ENCODE measurements around the gene NFIL3. TPM values are rescaled to one million over a fixed set of nuclear protein-coding genes. Genes with fewer than 3 reads are reported as not detected.
"Not testable (repeated sequence)": the region's sequence is repeated elsewhere in the genome, so short reads cannot be mapped to it uniquely, and the experiment has no call there.

NFIL3 gene, protein sequence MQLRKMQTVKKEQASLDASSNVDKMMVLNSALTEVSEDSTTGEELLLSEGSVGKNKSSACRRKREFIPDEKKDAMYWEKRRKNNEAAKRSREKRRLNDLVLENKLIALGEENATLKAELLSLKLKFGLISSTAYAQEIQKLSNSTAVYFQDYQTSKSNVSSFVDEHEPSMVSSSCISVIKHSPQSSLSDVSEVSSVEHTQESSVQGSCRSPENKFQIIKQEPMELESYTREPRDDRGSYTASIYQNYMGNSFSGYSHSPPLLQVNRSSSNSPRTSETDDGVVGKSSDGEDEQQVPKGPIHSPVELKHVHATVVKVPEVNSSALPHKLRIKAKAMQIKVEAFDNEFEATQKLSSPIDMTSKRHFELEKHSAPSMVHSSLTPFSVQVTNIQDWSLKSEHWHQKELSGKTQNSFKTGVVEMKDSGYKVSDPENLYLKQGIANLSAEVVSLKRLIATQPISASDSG
- total RNA-seq (2014; rRNA removed; shearing (Covaris generic)): 11.9 and 12.0 TPM in 2 replicates

GRCh38 chr9:91423785-91424402, at the start of gene NFIL3:
NFIL3 (minus strand) TSS chr9:91423832; CDS start chr9:91410734, 13,098 bp downstream.
- DNase-seq (ENCODE audit: low read depth): peak; percentile 79

GRCh38 chr9:91471524-91471923, 47.9 kb upstream of the NFIL3 start:
- DNase-seq (ENCODE audit: low read depth): not testable (repeated sequence)

DNA sequence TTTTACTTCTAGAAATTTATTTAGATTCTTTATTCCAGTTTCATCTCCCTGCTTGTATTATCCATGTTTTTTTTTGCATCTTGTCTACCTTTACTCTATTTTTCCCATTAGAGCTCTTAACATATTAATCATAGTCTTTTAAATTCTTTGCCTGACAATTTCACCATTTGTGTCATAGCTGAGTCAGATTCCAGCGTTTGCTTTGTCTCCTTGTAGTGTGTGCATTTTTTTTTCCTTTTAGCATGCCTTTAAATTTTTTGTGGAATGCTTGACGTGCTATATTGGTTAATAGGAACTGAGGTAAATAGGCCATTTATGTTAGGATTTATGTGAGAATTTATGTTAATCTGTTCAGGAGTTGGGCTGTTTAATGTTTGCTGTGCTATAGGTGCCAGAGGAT, 41.8 kb upstream of the NFIL3 start:
- no peak for DNase-seq (ENCODE audit: low read depth)

- no peak for DNase-seq (ENCODE audit: low read depth)
Measured at GRCh38 chr9:91458906-91459305, 35.3 kb upstream of the NFIL3 start.

GRCh38 chr9:91452844-91453243, 29.2 kb upstream of the NFIL3 start:
- DNase-seq (ENCODE audit: low read depth): no peak

- DNase-seq (ENCODE audit: low read depth): peak; percentile 37
Measured at GRCh38 chr9:91451431-91452270, 28.0 kb upstream of the NFIL3 start.

DNA sequence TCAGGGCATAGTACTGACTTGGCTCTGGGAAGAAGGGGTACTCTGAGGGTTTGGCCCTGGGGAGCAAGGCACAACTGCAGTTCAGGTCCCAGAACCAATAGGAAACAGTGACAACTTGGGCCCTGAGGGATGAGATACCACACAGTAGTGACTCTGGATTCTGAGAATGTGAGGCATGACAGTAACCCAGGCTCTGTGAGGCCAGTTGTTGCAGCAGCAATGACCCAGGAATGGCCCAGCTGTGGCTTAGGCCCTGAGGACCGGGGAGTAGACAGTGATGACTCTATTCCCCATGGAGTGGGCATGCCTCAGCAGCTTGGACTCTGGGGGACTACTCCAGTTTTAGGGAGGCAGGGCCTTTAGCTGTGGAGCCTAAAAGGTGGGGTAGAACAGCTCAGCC, 21.5 kb upstream of the NFIL3 start:
- no peak for DNase-seq (ENCODE audit: low read depth)

DNA sequence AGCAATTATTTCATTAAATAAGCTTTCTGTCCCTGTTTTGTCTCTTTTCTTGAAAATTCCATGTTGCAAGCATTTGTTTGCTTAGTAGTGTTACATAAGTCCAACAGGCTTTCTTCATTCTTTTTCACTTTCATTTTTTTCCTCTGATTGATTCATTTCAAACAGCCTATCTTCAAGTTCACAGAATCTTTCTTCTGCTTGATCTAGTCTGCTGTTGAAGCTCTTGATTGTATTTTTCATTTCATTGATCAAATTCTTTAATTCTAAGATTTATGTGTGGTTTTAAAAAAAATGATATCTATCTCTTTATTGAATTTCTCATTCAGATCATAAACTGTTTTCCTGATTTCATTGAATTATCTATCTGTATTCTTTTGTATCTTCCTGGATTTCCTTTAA, 20.4 kb upstream of the NFIL3 start:
- DNase-seq (ENCODE audit: low read depth): no peak

DNA sequence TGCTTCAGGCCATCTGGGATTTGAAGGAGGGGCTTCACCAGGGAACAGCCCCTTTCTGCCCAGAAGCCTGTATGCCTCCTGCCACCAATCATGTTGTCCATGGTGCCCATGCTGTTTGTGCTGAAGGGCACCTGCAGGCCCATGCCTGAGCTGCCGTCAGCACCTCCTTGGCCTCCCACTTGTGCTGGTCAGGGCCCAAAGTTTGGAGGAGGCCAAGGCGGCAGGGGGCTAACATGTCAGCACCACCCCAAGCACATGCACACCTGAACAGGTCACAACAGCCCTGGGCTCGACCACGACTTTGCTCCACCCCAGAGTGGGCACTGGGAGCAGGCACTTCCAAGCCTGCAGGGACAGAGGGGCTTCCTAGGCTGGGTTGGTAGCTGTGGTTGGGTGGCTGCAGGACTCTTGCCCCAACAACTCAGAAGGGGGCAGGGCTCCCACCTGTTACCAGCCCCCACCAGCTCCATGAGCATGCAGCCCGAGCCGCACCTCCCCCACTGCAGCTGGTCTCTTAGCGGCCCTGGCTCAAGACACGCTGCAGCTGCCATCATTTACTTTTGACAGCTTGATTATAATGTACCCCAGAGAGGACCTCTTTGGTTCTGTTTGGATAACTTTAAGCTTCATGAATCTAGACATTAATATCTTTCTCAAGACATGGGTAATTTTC, 19.8 kb upstream of the NFIL3 start:
- DNase-seq (ENCODE audit: low read depth): no peak

DNA sequence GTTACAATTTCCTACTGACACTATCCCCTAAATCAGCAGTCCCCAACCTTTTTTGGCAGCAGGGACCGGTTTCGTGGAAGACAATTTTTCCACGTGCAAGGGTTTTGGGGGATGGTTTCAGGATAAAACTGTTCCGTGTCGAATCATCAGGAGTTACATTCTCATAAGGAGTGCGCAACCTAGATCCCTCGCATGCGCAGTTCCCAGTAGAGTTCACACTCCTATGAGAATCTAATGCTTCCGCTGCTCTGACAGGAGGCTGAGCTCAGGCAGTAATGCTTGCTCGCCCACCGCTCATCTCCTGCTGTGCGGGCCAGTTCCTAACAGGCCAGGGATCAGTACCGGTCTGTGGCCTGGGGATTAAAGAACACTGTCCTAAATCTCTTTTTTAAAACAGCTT, 13.2 kb upstream of the NFIL3 start:
- DNase-seq (ENCODE audit: low read depth): no peak

DNA sequence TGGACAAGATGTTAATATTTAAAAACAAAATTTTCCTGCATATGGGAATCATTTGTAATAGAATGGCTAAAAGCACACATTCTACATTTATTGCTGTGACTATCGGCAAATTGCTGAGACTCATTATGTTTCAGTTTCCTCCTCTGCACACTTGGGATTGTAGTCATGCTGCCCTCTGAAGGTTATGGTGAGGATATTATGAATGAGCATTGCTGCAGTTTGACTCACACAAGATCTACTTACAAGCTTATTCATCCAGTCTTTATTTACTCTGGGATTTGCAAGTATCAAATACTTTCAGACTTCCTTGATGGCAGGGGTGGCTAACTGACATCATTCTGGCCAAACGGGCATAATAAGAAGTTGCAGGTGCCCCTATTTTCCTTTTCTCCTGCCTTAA, 9.5 kb upstream of the NFIL3 start:
- peak; percentile 79 for DNase-seq (ENCODE audit: low read depth)

GRCh38 chr9:91431485-91431884, 7.9 kb upstream of the NFIL3 start:
- DNase-seq (ENCODE audit: low read depth): no peak

DNA sequence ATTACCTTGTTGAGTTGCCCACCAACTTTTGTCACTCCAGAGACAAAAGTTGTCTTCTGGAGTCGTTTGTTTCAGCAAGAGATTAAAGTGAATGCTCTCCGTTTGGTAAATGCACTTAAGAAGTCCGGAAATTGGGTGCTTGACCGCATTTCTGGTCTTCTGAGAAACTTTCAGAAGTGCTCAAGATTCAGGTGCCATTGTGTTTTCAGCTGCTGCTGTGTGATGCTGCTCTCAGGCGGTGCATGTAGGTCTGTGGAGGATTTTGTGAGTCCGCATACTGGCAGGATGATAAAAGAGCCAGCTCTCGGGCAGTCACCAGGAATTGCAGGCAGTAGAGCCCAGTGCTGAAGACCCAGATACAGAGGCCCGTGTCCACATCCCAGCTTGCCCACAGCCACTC, 5.9 kb upstream of the NFIL3 start:
- no peak for DNase-seq (ENCODE audit: low read depth)

DNA sequence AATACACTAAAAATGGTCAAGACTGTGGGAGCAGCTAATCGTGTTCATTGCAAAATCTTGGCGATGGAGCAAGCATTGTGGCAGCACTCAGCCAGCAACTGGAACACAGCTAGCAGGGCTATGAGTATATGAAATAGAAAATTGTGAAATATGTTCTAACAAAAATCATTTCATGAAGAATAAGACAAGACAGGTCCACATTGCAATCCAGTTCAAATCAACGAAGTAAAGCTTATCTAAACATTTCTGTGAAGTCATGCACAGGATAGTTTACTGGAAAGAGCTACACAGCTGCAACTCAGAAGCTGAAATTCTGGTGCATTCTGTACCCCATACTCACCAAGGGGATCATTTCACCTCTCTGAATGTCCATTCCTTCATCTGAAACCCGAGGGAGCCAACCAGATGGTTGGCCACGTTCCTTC, 5.3 kb upstream of the NFIL3 start:
- DNase-seq (ENCODE audit: low read depth): no peak

DNA sequence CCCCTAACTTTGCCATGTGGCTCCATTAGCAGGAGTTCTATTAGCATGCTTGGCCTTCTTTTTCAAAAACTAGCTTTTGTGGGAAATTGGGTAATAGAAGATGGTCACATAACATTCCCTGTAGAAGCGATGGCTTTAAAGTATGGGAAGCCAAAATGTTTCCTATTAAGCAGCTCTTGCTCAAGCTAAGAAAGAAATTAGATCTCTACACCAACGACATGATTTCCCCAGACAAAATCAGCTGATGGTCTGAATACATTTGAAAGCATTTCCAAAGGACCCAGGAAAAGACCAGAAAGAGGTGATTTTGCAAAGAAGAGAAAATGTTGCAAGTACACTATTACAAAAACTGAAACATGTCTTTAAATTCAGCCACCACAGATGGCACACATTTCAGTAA, 4.8 kb upstream of the NFIL3 start:
- no peak for DNase-seq (ENCODE audit: low read depth)

DNA sequence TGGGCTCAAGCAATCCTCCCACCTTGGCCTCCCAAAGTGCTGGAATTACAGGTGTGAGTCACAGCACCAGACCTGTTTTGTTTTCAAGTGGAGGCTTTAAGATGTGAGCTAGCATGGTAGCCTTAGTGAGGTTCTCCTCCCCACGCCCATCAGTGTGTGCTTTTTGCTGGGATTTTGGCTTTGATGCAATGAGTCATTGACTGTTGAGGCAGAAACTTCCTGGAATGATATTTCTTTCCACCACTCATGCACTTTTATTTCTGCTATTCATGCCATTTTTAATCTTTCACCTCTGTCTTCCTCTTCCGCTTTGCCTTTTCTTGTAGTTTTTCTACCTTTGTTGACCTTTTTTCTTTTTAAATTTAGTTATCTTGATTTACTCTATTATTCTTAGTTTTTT, 4.2 kb upstream of the NFIL3 start:
- peak; percentile 72 for DNase-seq (ENCODE audit: low read depth)

DNA sequence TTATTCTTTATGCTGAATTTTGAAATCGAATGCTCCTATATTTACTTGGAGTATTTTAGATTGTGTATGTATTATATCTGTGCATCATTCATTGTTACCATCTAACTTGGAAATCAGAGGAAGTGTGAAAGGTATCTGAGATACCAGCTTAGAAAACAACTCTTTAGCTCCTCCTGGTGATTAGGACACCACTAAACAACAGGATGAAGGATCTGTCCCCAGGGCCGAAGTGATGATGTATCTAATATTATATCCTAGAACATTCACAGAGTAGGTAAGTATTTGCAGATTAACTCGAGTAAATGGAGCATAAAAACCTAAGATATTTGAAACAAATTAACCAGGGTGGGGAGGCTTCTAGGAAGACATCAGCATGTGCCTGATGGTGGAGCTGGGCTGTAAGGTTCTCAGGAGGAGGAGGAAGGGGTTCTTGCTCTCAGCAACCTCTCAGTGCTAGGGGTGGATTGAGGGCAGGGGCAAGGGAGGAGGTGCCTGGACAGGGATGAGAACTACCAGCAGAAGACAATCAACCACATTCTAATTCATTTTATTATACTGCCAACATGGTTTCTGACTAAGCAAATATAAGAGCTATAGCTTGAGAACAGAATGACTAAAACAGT, 2.6 kb upstream of the NFIL3 start:
- DNase-seq (ENCODE audit: low read depth): peak; percentile 56

- no peak for DNase-seq (ENCODE audit: low read depth)
Measured at GRCh38 chr9:91425271-91425670, 1.6 kb upstream of the NFIL3 start.

DNA sequence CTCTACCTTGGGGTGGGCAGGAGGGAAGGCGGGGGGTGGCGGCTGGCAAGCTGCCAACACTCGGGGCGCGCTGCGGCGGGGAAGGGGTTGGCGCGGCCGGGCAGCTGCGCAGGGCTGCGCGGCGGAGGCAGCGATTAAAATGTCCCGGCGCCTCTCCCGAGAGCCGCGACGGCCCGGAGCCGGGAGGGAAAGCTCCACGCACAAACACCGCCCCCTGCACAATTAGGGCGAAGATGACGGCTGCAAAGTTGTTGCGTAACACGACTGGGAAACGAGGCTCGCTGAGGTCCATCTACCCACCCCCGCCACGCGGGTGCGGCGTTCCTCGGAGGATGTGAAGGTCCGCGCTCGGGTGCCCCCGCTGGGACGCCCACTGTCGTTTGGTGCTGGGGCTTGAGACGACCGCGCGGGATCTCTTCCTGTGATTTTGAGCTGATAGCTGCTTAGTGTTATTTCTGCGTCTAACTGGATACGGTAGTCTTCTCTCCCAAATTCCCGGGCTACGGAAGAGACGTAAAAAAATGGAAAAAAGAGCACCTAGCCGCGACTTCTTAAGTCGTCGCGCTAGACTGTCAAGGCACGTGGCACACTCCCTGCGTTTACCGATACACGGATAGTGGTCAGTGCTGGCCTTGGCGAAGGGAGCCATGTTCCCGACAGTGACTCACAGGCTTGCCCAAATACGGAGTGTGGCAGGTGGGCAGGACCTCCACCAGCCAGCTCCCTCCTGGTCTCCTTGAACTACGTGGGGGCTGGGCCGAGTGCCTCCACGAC, 958 bp upstream of the NFIL3 start:
- DNase-seq (ENCODE audit: low read depth): peak; percentile 74
